Fibroblast of skin of back (primary cell): ENCODE results near the gene OR6X1. TPM values are rescaled to one million over a fixed set of nuclear protein-coding genes. Genes with fewer than 3 reads are reported as not detected.

Source experiments
- DNase-seq: peaks from one replicate; pipeline ENCODE4 v3.0.0-alpha.2; 2013
- polyA plus RNA-seq, 2 experiments: library from polyadenylated mRNA; unstranded; fragments of 120-200 nt; gene quantifications; one replicate each; pipeline ENCODE4 v1.2.1, GENCODE V29; 2013; ENCODE audit not compliant: insufficient read length in 2 of 2

The OR6X1 gene
- polyA plus RNA-seq (2013, experiment 1 of 2; ENCODE audit: insufficient read length) = not detected
- not detected for polyA plus RNA-seq (2013, experiment 2 of 2; ENCODE audit: insufficient read length)

DNA sequence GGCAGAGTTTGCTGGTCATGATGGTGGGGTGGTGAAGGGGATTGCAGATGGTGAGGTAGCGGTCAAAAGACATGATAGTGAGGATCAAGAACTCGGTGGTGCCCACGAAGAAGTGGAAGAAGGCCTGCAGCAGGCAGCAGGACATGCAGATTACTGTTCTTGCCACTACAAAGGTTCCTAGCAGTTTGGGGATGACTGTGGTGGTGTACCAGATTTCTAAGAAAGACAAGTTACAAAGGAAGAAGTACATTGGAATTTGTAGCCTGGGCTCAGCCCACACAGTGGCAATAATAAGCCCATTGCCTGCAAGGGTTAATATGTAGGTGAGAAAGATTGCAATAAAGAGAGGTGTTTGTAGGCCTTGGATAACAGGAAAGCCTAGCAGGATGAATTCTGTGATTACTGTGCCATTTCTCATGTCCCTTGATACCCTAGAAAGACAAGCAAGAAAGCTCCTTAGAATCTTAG, at the start of gene OR6X1:
TSS of gene OR6X1 (minus strand) at position 418 of the 468 bp plus-strand sequence. CDS start at position 418, 0 bp downstream.
- DNase-seq = no peak

GRCh38 chr11:123801765-123802164, 47.4 kb upstream of the OR6X1 start:
- DNase-seq = no peak

GRCh38 chr11:123800036-123800435, 45.7 kb upstream of the OR6X1 start:
- DNase-seq = no peak

GRCh38 chr11:123799438-123799837, 45.1 kb upstream of the OR6X1 start:
- DNase-seq = no peak

DNA sequence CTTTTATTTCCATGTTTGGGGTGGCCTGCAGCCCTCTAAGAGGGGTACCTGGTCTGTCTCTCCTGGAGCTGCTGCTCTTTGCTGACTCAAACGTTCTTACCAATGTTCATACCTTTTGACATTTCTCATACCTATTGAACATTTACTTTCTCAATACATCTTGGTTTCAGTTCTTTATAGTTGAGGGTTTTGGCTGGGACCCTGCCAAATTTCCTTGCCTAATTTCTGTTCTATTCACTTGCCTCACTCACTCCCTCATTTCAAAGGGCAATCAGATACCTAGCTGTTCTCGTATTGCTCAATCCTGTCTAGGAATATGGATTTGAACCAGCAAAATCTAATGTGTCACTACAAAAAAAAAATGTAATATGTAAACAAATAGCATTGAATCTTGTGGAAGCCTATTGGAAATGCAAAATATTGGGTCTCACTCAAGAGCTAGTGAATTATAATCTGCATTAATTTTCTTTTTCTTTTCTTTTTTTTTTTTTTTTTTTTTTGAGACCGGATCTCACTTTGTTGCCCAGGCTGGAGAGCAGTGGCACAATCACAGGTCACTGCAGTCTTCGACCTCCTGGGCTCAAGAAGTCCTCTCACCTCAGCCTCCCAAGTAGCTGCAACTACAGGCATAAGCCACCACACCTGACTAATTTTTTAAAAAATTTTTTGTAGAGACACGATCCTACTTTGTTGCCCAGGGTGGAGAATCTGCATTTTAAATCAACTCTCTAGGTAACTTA, 44.4 kb upstream of the OR6X1 start:
- no peak for DNase-seq

DNA sequence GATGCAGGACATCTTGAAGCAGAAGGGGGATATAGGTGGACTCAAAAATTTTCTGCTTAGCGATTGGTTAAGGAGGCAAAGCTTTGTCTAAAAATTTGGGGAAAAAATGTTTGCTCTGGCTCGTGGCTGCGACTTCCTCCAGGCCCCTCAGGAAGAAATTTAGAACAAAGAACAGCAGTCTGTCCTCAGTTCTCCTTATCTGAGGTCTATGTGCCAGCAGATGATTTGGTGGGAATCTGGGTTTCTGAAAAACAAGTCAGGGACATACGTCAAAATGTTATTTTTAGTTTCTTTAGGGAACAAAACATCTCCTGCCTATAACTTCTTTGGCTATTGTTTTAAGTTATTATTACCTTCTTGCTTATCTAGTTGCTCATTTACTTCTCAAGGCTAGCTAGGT, 43.8 kb upstream of the OR6X1 start:
- no peak for DNase-seq

DNA sequence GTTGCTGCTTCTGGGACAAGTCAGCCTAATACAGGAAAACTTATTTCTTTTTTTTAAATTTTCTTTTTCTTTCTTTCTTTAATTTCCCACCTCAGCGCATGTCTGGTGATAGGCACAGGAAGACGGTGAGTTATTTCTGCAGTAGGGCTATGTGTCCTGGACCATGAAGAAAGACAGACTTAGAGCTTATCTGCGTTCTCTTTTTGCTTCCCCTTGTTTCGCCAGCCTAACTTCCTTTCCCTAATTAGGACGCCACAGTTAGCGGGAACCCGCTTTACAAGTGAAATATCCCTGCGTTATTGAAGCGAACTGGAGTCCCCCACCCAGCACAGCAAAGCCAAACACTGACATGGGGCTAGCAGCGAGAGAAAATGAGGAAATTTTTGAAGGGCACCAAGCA, 43.2 kb upstream of the OR6X1 start:
- no peak for DNase-seq

DNA sequence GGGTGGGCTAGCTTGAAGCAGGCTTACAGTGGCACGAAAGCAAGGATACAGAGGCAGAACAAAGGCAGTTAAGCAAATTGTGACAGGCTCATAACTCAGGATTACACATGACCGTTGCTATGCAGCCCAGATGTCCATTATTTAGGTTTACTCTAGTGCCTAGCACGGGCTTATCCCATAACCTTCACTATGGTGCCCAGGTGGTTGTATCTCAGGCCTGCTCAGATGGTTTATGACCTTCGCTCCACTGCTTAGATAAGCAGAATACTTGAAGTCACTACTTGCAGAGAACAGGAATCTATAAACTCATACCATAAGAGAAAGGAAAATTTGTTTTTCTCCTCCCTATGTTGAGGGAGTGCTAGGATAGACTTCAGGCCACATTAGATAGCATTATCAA, 42.8 kb upstream of the OR6X1 start:
- DNase-seq = no peak

DNA sequence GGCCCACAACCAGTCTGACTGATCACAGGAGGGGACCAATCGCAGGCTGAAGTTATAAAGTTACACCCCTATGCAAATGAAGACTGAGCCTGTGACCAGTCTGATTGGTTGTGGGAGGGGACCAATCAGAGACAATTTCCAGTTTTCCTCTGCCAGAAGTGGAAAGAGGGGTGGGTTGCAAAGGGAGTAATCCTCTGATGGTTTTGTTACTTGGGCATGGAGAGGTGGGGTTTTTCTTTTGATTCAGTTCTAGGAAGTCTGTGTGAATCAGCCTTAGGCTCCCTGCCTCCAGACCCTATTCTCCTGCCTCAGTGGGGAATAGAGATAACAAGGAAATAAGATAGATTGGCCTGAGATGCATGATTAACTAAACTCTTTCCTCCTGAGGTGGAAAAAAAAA, 41.9 kb upstream of the OR6X1 start:
- no peak for DNase-seq

DNA sequence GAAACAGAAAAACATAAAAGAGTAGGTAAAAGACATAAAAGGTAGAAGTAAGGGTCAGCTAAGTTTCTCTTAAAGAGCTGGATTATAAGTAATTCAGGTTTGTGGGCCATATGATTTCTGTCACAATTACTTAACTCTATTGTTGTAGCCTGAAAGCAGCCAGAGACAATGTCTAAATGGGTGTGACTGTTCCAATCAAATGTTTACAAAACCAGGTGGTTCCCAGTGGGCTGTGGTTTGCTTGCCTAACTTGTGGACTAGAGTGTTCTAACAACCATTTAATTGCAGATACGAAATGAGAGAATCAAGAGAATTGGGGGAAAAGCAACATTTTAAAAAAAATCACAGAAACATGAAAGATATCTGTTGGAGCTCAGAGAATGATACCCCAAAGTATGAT, 29.2 kb upstream of the OR6X1 start:
- no peak for DNase-seq

DNA sequence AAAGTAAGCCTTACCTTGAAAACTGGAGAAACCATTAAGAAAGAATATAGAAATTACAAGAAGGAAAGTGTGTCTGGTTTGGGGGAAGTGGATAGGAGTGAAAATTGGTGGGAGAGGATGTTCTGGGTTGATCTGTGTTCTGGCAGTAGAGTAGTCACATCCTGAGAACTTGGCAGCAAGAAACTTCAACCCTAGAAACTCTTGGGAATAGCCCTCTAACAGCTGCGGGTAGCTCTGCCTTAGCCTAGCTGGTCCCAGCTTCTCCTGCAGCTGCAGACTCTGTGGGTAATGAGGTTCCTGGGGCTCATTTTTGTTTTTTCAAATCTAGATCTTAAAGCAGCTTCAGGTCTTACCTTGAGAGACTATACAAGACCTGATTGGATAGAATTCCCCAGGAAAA, 24.2 kb upstream of the OR6X1 start:
- no peak for DNase-seq

GRCh38 chr11:123775715-123776549, 21.6 kb upstream of the OR6X1 start:
- DNase-seq = no peak

DNA sequence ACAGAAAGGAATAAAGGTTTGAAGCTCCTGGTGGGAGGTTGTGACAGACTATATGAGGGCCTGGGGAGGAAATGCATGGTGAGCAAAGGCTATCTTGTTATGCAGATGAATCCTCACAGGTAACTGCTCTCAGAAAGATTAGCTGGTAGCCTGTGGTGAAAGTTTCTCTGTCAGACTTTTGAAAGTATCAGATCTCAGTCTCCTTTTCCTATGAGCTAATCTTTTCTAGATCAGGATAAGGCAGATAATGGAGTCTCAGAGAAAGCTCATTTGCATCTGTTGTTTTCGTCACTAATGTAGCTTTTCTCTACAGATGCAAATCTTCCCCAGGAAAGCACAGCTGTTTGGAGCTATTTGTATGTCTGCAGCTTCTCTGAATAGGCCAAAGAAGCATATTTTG, 21.0 kb upstream of the OR6X1 start:
- no peak for DNase-seq

DNA sequence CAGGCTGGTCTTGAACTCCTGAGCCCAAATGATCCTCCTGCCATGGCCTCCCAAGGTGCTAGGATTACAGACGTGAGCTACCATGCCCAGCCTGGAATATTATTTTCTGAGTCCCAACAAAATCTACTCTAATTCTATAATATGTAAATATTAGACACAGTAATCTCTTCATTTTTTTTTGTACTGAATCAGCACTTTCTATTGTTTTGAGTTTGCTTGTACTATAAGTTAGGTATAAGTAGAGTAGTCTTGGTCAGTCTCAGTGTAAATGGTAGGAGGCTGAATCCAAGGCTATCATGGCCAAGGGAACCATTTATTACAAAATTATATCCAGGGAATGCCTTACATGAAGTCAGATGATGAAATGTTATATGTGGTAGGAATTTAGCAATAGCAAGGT, 19.6 kb upstream of the OR6X1 start:
- no peak for DNase-seq

- DNase-seq = no peak
Measured at GRCh38 chr11:123773026-123773425, 18.7 kb upstream of the OR6X1 start.

DNA sequence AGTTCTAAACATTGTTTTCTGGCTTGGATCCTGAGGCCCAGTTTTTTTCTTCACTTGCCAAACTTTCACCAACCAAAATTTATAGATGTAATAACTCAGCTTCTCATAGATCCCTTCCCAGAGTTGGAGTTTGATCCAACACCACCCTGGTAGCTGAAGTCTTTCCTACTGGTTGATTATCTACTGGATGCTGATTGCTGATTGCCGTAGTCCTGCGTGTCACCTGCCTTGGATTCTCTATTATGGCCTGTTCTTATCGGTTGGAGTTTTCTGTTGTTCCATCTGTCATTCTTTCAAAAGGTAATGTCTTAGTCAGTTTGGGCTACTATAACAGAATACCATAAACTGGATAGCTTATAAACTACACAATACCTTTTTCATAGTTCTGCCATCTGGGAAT, 17.3 kb upstream of the OR6X1 start:
- no peak for DNase-seq

DNA sequence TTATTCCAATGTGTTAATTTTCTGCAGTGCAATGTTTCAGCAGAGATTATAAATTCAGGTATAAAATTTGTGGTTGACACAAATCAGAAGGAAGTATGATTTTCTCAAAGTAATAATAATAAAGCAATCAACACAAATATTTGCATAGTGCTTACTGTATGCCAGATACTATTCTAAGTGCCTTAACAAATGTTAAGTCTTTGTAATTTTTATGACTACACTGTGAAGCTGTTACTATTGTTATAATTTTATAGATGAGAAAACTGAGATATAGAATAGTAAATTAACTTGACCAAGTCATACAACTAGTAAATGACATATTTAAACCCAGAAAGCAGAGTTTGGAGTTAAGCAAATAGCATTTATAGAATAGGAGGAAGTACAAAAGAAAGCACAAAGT, 16.4 kb upstream of the OR6X1 start:
- DNase-seq = no peak

DNA sequence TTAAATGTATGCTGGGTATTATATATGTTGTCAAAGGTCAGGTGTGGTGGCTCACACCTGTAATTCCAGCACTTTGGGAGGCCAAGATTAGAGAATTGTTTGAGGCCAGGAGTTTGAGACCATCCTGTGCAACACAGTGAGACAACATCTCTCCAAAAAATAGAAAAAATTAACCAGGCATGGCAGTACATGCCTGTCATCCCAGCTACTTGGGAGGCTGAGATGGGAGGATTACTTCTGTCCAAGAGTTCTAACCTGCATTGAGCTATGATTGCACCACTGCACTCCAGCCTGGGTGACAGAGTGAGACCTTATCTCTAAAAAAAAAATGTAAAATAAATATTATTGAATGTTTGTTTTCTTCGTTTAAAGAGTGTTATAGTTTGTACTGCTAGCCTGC, 11.3 kb upstream of the OR6X1 start:
- no peak for DNase-seq

- no peak for DNase-seq
Measured at GRCh38 chr11:123762422-123762821, 8.1 kb upstream of the OR6X1 start.

- DNase-seq = no peak
Measured at GRCh38 chr11:123760894-123761293, 6.6 kb upstream of the OR6X1 start.

DNA sequence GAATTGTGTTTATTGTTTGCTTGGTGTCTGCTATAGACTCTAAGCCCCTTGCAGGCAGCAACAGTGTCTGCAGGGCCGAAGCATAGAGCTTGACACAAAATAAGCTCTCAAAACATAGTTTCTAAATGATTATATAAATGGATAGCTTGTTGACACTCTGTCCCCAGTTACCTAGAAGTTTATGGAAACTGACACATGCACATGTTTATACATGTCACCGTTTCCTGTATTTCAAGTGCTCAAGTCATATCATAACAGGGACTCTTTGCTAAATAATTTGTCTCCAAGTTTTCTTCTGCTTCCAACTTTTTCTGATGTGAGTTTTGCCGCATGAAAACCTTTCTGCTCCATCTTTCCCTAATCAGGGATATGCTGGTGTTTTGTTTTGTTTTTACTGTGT, 3.7 kb upstream of the OR6X1 start:
- no peak for DNase-seq

GRCh38 chr11:123755813-123756212, 1.5 kb upstream of the OR6X1 start:
- no peak for DNase-seq

DNA sequence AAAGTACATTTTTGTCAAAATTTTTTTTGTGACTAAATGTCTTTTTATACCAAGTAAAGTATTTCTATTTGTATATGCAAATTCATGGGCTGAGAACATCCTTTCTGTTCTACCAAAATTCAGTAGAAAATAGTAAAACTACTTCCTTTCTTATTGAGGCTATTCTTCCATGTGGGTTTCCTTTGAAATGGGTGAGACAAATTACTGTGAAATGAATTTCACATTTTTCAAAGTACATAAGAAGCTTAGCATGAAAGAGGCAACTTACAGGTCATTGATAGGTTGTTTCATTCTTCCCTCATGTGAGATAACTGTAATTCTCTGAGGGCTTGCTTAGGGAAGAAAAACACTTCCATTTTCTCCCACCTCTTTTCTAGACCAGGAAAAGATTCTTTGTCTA, 1.0 kb upstream of the OR6X1 start:
- DNase-seq = no peak

DNA sequence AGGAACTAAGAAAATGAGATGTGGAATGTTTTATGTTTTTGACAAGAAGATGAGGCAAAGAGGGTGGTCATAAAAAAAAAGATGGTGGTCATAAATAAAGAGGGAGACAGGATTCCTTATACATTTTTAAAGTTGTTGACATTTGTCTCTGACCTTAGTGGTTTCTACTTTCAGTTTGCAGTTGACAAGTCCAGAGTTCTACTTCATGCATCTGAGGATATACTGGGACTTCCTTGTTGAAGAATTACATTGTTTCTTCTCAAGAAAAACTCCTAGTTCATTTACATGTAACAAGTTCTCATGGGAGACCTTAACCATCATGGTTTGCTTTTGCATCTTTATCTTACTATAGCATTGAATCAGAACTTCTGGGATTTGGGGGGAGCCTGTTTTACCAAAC, 1.2 kb downstream of the OR6X1 start:
- no peak for DNase-seq
